Measurements from ENCODE around the gene PELI3.

GRCh38 chr11:66469441-66469840 is 2.7 kb downstream of the PELI3 start:
- TF ChIP-seq POLR2A (IDR thresholded peaks at IDR 0.05) = no peak
- no peak for TF ChIP-seq POLR2AphosphoS5 (IDR thresholded peaks at IDR 0.05)
- no peak for TF ChIP-seq CTCF (IDR thresholded peaks at IDR 0.05)
- TF ChIP-seq EP300 (IDR thresholded peaks at IDR 0.05) = no peak
